Measurements from ENCODE around the gene DIP2C. TPM values are rescaled to one million over a fixed set of nuclear protein-coding genes. Genes with fewer than 3 reads are reported as not detected.
"Not testable (repeated sequence)": the region's sequence is repeated elsewhere in the genome, so short reads cannot be mapped to it uniquely, and the experiment has no call there.

The DIP2C gene
- polyA plus RNA-seq, 1 donor: 37.7 TPM

DNA sequence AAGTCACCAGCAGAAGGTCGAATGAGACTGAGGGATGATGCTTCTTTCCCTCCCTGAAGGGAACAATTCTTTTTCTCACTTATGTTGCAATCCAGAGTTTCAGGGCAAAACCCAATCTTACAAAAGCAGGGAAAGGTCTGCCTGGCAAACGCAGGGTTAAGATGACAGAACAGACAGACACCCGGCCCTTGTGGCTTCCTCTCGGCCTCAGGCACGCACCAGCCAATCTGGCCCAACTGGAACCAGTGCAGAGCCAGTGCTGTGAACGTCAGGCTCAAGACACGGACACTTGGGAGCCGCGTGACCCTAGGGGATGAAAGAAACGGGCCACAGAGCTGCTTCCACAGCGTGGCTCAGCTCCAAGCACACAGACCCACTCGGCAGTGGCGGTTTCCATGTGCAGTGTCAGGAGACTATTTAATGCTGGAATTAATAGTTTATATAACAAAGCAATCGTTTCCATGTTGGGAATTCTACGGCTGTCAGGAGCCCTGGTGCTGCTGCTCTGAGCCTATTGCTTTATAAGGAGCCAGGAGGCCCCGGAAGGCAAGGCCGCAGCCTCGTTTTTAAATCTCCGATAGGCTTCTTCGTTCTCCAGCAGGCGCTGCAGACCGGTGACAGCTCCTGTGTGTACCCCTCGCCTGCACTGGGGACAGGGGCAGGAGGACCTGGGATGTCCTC lies 198.4 kb downstream of the DIP2C start:
- DNase-seq: no peak

DNA sequence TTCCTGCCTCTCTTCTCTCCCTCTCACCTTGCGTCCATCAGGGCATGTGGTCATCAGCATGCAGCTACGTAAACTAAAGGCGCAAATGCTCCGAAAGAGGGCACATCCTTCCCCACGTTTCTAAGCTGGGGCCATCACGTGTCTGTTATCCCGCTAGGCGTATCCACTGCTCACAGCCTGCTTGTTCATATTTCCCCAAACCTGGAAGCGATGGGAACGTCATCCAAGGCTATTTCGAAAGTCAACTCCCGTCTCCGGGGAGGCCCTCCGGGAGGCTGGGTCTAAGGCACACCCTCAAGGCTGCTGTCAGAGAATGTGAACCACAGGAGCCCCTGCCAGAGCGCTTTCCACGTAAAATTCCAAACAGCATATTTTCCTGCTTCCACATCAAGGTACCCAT lies 199.2 kb downstream of the DIP2C start:
- DNase-seq: no peak

DNA sequence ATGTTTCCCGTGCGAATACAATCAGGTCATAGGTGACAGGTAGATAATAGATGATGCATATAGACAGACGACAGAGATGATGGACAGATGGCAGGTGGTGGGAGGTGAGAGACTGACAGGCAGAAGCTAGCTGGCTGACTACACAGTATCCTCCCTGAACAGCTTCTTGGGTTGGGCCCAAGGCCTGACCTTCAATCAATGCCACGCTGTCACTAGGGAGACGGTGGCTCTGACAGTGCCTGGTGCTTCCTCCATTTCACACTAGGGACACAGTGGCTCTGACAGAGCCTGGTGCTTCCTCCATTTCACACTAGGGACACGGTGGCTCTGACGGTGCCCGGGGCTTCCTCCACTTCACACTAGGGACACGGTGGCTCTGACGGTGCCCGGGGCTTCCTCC lies 200.1 kb downstream of the DIP2C start:
- no peak for DNase-seq

DNA sequence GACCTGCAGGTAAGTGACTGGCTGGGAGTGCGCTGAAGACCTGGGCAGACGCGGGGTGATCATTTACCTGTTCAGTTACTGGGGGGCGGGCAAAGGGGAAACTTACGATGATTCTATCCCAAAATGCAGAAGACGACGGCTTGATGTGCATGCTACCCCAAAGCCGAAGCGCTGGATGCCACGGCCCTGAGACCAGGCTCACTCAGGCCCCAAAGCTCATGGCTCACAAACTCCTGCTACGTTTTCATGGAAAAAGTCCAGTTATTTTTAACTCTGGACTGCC lies 200.6 kb downstream of the DIP2C start:
- no peak for DNase-seq

DNA sequence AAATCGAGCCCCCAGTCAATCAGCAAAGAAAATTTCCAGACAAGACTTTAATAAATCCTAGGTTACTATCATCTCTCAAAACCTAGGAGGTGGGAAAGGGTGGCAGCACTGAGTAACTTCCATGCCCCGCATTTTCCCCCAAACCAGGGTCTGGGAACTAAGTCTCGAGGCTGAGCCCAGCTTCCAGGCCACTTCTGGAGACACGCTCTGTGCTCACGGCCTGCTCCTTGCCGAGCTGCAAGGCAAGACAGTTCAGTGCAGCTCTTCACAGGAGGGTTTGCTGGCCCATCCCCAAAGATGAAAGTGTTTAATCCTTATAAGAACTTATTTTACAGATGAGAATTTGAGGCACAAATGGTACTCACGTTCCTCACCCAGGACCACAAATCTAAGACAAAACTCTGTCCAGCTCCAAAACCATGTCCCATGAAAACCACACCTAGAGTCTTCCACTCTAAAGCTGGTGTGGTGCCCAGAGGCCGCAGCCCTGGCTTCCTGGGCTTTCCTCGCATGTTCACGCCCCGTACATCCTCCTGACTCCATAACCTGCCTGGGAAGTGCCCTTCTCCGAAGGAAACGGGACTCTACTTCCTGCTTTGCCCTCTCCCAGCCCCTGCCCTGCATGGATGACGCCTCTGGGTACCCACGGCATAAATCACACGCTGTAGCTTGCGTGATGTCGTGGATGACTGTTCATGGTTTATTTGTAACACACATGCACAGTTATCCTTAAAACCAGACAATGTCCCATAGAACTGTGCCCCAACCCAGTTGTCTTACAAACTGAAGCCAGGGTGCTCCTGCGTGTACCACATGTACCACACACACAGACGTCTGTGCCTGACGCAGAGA lies 201.2 kb downstream of the DIP2C start:
- no peak for DNase-seq

DNA sequence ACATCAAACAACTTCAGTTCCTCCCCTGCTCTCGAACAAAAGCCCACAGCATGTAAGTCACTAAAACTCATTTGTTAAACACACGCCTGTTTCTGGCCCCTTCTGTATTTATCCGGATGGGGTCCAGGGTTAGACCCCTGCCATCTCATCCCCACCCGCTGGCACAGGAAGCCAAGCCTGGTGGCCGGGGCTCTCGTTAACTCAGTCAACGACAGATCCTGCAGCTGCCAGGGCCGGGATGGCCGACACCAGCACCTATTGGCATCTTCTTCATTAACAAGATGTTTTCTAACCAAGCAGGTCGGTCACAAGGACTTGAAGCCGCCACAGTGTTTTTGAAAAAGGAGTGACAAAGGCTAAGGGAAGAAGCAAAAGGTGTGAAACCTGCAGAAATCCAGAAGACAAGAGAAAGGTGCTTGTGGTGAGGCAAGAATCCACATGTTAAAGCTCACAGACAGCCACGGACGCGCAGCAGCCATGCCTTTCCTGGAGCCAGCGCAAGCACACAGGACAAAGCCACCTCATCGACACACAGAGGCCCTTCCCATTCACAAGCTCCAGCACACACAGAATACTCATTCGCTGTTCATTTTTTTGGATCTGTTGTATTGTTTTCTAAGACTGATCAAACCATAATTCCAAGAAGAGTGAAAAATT lies 202.7 kb downstream of the DIP2C start:
- DNase-seq: no peak

DNA sequence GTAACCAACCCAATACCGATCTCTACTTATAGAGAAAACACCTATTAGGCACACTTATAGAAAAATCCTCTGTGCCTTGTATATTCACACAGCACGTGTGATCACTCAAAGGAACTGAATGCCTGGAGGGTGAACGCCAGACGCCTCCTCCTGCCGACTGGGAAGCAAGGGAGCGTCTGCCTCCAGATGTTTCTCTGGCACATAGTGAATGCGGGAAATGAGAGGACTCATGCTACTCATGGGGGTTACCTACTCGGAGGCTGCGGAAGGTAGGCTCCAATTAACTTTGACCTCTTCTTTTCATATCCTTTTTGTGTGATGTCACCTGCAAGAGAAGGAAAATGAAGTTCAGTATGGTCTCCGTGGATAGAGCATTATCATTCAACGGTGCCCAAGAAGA lies 203.3 kb downstream of the DIP2C start:
- DNase-seq: no peak

DNA sequence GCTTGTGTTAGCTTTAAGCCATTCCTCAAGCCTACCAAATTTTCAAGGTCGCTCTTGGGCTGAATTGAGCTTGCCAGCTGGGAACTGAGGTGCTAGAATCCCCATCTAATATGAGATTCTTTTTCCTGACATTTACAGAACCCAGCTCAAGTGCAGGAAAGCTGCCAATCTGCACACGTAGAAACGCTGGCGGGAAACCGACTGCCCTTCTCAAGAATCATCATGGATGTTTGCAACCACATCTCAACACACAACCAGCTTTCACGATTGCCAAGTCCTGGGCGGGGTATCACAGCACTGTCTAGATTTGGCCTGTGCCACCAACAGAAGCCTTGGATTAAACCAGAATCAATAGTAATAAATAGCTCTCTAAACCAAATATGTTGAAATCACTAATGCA lies 203.7 kb downstream of the DIP2C start:
- no peak for DNase-seq

DNA sequence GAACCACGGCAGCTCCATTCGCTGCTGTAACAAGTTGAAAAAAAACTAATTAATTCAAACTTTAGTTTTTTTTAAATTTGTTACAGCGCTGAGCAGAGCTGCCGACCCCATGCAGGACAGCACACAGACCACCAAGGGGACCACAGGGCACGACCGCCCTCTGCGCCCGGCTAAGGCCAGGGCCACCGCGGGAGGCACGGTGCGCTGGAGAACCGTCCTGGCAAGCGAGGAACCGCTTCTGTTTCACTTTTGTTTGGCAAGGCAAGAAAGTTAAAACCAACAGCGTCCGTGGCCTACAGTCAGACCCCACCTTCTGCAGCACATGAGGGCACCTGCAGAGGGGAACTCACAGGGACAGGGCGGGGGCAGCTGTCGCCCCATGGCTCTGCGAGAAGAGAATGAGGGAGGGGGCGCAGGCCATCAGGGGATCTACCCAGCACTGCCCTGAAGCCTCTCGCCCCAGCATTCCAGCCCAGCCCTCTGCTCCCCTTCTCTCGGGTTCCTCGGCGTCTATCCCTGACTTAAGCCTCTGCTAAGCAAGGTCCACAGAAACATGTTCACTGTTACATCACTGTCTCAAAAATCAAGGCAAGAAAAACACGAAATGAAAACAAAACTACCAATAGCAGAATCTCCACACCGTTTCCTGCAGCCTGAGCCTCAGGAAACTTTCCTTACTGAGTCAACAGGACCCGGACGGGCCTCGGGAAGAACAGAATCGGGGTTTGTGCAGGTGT lies 204.4 kb downstream of the DIP2C start:
- no peak for DNase-seq

DNA sequence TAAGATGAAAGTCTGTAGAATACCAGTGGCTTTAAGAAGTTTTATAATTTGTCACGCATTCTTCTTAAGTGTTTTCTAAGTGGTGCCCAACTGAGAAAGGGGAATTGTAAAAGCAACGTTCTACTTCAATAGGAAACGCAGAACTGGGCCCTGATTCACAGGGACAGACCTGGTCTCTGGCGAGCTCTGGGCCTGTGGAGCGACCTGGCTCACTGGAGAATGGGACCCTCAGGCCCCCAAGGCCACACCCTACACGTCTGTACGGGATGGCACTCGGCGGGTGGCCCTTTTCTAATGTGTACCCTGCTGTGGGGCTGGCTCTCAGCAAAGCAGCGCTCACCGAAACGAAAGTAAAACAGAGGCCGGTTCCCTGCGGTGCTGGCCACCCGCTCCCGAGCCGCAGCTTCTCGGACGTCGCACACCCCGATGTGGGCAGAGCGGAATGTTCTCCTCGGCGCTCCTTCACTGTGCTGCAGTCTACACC lies 205.0 kb downstream of the DIP2C start:
- DNase-seq: no peak

DNA sequence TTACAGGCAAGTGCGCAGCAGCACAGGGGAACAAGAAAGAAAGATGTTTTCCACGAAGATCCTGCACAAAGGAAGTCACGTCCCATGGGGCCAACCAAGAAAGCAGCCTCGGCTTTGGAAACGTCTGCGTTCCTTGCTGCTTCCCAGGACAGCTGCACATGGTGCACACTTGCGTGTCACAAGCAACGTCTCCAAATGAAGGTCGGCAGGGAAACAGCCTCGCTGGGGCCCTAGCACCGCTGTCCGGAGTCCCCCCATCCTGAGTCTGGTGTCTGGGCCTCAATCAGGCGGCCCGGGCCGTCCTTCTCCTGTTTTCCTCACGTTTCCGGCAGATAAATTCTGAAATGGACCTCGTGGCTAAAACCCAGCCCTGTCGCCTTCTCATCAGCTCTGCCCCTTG lies 206.2 kb downstream of the DIP2C start:
- DNase-seq: no peak

DNA sequence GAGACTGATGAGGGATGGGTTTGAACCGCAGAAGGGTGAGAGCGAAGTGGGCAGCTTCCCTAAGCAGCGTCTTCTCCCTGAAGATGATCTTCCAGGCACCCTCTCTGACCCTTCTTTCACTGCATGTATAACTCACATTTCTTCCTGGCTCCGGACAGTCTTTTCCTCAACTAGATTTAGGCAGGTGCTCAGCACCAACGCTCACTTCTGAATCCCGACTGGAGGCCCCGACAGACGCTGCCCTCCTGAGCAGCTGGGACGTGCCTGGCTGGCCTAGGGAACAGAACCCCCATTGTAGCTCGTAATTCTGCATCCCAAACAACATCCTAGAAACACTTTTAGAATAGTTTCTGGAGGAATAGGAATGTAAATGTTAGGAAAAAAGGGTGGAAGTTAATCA lies 206.6 kb downstream of the DIP2C start:
- no peak for DNase-seq

DNA sequence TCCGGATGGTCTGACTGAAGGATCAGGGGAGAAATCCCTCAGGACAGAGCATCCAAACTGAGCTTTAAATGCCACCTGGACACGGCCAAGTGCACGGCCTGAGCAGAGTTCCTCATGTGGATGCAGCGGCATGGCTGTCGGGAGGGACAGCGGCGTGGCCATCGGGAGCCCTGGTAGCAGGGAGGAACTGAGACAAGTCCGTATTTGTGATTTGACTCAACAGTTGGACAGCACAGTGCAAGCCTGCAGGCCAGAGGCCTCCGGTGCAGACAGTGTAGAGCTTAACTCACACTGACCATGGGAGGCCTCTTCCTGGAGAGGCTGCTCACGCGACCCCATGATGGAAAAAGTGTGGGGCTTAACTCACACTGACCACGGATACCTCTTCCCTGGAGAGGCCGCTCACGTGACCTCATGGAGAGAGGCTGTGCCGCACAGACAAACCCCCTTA lies 207.4 kb downstream of the DIP2C start:
- DNase-seq: no peak

DNA sequence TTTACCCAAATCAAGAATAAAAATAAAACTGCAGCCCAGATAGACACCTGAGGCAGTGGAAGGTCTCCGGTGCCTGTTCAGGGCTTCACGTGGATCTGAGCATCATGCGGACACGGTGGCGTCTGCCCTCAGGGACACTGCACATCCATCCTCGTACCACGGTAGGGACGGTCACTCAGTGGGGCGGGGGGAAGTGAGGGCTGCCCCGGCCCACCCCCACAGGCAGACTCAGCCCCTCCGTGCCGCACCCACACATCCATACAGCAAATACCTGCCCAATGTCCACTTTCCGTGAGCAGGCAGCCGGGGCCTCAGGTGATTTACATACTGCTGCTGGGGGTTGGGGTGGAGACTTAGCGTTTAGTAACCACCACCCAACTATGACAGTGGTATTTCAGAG lies 207.8 kb downstream of the DIP2C start:
- no peak for DNase-seq

DNA sequence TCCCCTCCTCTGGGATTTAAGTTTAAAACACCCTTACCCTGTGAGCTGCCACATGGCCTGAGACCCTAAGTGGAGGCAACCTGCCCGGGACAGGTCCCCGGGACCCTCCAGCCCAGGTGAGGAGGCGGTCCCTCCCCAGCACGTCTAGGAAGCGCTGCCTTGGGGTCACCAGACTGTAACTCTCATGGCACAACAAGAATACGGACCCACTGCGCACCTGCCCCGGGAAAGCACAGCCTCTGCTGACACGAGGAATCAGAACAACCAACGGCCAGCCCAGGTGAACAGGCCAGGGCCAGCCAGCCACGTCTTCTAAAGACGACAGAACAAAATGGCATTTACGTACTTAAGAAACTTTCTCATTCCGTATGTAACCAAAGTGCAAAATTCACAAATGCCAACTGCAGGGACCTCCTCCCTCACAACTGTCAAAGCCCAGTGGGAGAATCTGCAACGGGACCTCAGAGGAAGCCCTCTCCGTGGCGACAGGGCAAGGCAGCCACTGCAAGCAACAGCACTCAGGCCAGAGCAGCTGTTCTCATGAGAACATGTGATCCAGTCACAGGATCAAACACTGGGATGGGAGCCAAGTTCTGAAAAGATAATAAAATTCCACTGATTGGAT lies 208.4 kb downstream of the DIP2C start:
- no peak for DNase-seq

DNA sequence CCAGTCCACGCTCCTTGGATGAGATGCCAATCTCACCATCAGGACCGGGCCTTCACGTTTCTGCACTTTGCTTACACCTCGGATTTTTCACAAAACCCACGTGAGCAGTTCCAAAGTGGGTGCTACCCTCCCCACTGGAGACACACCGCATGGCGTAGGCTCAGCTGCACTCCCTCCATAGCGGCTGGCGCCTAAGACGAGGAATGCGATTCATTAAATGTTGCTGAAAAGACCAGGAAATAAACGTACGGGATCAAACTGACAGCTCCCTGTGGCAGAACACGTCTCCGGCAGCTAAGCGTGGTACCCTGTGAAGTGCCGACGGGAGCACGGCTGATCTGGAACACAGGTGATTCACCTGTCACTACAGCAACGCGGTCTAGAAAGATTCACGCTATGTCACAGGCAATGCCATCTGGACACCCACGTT lies 209.0 kb downstream of the DIP2C start:
- DNase-seq: no peak

DNA sequence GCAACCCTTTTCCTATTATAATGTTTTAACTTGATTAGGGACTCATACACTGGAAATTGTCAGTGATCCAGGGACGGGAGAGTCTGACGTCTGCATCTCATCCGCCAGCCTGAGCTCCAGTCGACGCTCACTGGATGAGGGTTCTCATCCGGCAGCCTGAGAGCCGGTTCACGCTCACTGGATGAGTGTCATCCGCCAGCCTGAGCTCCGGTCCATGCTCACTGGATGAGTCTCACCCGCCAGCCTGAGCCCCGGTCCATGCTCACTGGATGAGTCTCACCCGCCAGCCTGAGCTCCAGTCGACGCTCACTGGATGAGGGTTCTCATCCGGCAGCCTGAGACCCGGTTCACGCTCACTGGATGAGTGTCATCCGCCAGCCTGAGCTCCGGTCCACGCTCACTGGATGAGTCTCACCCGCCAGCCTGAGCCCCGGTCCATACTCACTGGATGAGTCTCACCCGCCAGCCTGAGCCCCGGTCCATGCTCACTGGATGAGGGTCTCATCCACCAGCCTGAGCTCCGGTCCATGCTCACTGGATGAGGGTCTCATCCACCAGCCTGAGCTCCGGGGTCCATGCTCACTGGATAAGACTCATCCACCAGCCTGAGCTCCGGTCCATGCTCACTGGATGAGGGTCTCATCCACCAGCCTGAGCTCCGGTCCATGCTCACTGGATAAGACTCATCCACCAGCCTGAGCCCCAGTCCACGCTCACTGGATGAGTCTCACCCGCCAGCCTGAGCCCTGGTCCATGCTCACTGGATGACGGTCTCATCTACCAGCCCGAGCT lies 209.6 kb downstream of the DIP2C start:
- DNase-seq: not testable (repeated sequence)

DNA sequence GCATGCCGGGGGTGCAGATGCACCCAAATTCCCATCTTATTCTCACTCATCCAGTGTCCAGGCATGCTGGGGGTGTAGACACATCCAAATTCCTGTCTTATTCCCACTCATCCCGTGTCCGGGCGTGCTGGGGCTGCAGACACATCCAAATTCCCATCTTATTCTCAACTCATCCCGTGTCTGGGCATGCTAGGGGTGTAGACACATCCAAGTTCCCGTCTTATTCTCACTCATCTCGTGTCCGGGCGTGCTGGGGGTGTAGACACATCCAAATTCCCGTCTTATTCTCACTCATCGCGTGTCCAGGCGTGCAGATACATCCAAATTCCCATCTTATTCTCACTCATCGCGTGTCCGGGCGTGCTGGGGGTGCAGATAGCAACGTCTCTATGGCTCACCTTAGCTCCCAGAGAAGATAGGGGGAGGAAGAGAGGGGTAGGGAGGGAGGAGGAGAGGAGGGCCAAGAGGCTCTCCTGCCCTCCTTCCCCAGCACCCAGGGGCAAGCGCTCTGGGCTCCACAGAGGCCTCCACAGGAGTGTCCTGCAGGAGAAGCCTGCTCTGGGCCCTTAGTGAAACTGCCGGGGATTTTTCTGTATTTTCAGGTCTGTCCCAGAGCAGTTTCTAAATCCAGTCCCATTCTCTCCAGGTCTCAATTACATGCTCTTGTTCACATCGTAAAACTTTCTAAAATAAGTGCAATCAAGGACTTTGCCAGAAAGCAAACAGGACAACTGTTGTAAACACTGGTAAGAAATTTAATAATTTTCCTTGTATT lies 210.8 kb downstream of the DIP2C start:
- no peak for DNase-seq

DNA sequence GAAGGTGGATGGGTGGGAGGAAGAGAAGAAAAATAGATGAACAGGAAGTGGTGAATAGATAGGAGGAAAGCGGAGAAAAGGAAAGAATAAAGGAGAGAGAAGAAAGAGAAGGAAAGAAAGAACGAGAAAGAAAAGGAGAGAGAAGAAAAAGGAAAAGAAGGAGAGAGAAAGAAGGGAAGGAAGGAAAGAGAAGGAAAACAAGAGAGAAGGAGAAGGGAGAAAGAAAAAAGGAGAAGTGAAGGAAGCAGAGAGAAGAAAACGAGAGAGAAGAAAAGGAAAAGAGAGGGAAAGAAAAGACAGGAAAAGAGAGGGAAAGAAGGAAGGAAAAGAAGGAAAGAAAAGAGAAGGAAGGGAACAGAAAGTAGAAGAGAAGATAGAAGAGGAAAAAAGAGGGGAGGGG lies 211.8 kb downstream of the DIP2C start:
- DNase-seq: no peak

DNA sequence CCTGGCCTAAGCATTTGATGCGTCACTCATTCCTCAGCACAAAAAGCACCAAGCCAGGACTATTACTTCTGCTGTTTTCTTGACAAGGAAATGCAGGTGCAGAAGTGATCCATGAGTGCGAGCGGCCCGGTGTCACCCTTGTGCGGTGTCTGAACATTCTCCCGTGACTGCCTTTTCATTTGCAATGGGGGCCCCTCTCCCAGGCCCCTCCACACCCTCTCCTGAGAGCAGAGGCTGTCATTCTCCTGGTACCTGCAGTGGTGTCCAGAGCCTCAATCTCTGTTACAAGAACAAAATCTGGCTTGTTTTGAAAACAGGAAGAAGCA lies 213.1 kb downstream of the DIP2C start:
- no peak for DNase-seq

All from hindlimb muscle (tissue), 1 donor.